Thyroid gland (tissue), 4 donors: ENCODE measurements around the gene NKAP. TPM values are rescaled to one million over a fixed set of nuclear protein-coding genes. Genes with fewer than 3 reads are reported as not detected.
A peak's percentile ranks its signal among the peaks of the same experiment; 100 is the strongest.

Source experiments
- DNase-seq, 2 donors: peaks; one replicate each; pipeline ENCODE4 v3.0.0-alpha.2; 2019
- H3K27ac ChIP-seq, 3 donors: fragments of 200-600 bp; sonication (generic); 1 replicate in 2 of 3; 2 replicates in 1 of 3; pipeline ENCODE4 v1.5.1; 2016 to 2019; ENCODE audit warnings: mild to moderate bottlenecking in 1 of 3, moderate library complexity in 1 of 3
- H3K27me3 ChIP-seq: fragments of 200-600 bp; sonication (generic); one replicate; pipeline ENCODE4 v1.5.1; 2019
- H3K36me3 ChIP-seq, 2 donors: fragments of 200-600 bp; sonication (generic); one replicate each; pipeline ENCODE4 v1.5.1; 2016 to 2019
- H3K4me1 ChIP-seq, 2 donors: fragments of 200-600 bp; sonication (generic); one replicate each; pipeline ENCODE4 v1.5.1; 2017 to 2019
- H3K4me3 ChIP-seq, 3 donors: fragments of 200-600 bp; sonication (generic); replicated peaks in 1 of 3; 1 replicate in 2 of 3; 2 replicates in 1 of 3; pipeline ENCODE4 v1.5.1; 2016; ENCODE audit warnings: mild to moderate bottlenecking in 1 of 3
- H3K9me3 ChIP-seq: fragments of 200-600 bp; sonication (generic); one replicate; pipeline ENCODE4 v1.5.1; 2017
- CTCF ChIP-seq, 6 experiments: fragments of 200-600 bp in 3 of 6; fragments of 450-650 bp in 3 of 6; sonication (generic) in 3 of 6; IDR thresholded peaks; one replicate each; pipeline ENCODE4 v1.5.1; 2016 to 2019; ENCODE audit warnings: antibody characterized with exemption in 6 of 6, mild to moderate bottlenecking in 2 of 6, inconsistent platforms in 1 of 6, moderate library complexity in 1 of 6
- POLR2A ChIP-seq, 2 donors: fragments of 450-650 bp; IDR thresholded peaks; one replicate each; pipeline ENCODE4 v1.6.1; 2017; ENCODE audit warnings: antibody characterized with exemption in 2 of 2, mild to moderate bottlenecking in 2 of 2, moderate library complexity in 1 of 2
- WGBS, 2 donors: methylation state at CpG; one replicate each; pipeline ENCODE4 v1.1.5; 2017; 5-methylcytosine and 5-hydroxymethylcytosine counted together
- intact Hi-C: fragments of 100-400 bp; cut with DNase I; formaldehyde crosslinking; loops from one replicate; pipeline ENCODE4 v1.15.1; 2023
- total RNA-seq, 4 donors: library from RNA; depleted of rRNA; stranded (reverse); fragments of >200 nt; gene quantifications; one replicate each; pipeline ENCODE4 v1.2.3, GENCODE V29; 2016

The NKAP gene
- total RNA-seq: 10 to 100 TPM in 1 of 4 donors, 1 to 10 TPM in 3; 5.9 to 13.7 (median 8.1) TPM

DNA sequence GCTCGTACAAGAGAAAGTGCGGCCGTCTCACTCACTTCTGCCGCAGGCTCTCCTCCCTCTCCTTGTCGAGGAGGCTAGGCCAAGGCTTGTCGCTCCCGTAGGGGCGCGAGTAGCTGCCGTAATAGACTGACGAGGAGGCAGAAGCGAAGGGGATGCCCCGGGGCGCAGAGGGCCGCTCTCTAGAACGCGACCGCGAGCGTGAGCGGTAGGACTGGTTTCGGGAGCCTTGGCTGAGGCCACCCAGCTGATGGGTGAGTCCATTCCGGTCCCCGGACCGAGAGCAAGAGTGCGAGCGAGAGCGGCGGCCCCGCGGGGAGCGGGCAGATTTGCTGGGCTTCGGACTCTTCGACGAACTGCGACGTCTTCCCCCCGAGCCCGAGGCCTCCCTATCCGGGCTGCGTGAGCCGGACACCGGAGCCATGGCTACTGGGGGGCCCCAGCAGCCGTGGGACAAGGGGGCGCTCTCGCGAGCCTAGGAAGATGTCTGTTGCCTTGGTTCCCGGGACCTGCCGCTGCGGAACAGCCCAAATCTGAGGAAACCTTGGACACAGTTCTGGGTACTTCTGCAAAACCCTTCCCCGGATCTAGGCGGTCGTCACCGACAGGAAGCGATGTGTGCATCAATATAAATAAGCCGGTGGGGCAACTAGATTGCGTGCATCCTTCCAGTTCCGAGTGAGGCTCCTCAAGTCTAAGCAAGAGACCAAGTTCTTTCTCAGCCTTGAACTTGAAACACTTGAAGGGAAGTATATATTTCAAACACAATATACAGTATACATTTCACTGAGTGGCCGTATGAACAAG is at the start of gene NKAP:
NKAP (minus strand) TSS at position 567 of the 804 bp plus-strand sequence; CDS start at position 421, 146 bp downstream.
- intact Hi-C loops: no loop called here
- peak in 1 of 2 donors; percentile 62 for TF ChIP-seq POLR2A (IDR thresholded peaks at IDR 0.05)
- no peak for TF ChIP-seq CTCF (IDR thresholded peaks at IDR 0.05)
- 0 to 2% methylated on average over 11 of the region's 59 CpGs for WGBS, 2 donors

GRCh38 chrX:119991005-119991787 is 47.6 kb upstream of the NKAP start:
- Histone ChIP-seq H3K27me3 (peaks cover 11% of the 10 kb centered on the region), H3K36me3 (no peaks in the 10 kb centered on the region), H3K4me3 (peak overlapping the region in 1 of 3 donors; percentile 9), H3K4me1 (peaks cover 0 to 5% of the 10 kb centered on the region in 2 donors), H3K9me3 (no peaks in the 10 kb centered on the region), H3K27ac (no peak overlapping the region)
- WGBS, 2 donors: 0% methylated on average over 15 to 16 of the region's 48 CpGs
- intact Hi-C loops: no loop called here
- TF ChIP-seq POLR2A (IDR thresholded peaks at IDR 0.05) (no peak), CTCF (IDR thresholded peaks at IDR 0.05) (no peak)
- DNase-seq: no peak

More for the DNA sequence above, at the start of gene NKAP:
- DNase-seq: peak; percentile 69 to 73
- no peaks in the 10 kb centered on the region for H3K4me1 ChIP-seq
- H3K27ac ChIP-seq: peak within 1 kb of the TSS; percentile 54 to 76 (median 76)
- no peaks in the 10 kb centered on the region for H3K9me3 ChIP-seq
- no peaks in the 10 kb centered on the region for H3K36me3 ChIP-seq
- no peaks in the 10 kb centered on the region for H3K27me3 ChIP-seq
- peak within 1 kb of the TSS; percentile 30 to 65 (median 53) for H3K4me3 ChIP-seq

GRCh38 chrX:119990556-119991004 is 47.0 kb upstream of the NKAP start:
- H3K36me3 ChIP-seq: no peaks in the 10 kb centered on the region
- H3K4me3 ChIP-seq: peak overlapping the region in 1 of 3 donors; percentile 9
- TF ChIP-seq CTCF (IDR thresholded peaks at IDR 0.05): no peak
- peaks cover 0 to 5% of the 10 kb centered on the region in 2 donors for H3K4me1 ChIP-seq
- H3K9me3 ChIP-seq: no peaks in the 10 kb centered on the region
- no peak for DNase-seq
- 0 to 4% methylated on average over 3 to 5 of the region's 34 CpGs for WGBS, 2 donors
- intact Hi-C loops: no loop called here
- peaks cover 11% of the 10 kb centered on the region for H3K27me3 ChIP-seq
- no peak overlapping the region for H3K27ac ChIP-seq

DNA sequence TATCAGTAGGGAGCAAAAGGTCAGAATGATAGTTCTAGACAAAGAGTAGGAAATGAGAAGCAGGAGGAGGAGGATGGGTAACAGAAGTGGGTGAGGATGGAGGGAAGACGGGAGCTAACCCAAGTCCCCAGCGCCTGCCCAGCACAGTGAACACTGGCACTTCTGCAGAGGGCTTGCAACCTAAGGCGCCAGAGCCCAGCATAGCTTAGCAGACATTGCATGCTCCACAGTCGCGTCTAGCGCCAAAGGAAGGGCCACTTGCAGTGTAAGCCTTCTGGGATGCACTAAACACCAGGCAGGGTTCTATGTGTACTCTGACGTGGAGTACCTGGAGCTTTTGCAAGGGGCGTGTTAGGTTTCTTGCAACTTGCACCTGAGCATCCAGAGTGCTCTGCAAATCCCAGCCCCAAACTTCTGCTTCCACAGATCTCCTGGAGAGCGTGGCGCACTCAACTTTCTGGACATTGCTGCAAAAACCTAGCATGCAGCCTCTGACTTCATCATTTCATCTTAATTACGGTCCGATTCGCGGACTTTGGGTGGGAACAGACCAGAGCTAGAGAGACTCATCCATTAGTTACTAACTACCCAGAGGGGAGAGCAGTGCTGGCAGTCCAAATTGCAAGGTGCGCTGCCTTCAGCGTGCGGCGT is 46.5 kb upstream of the NKAP start:
- WGBS, 2 donors: 1 to 6% methylated on average over 6 to 7 of the region's 18 CpGs
- Histone ChIP-seq H3K9me3 (no peaks in the 10 kb centered on the region), H3K4me1 (peaks cover 0 to 5% of the 10 kb centered on the region in 2 donors), H3K27me3 (peaks cover 11% of the 10 kb centered on the region), H3K36me3 (no peaks in the 10 kb centered on the region), H3K27ac (no peak overlapping the region), H3K4me3 (no peak overlapping the region)
- intact Hi-C loops: no loop called here
- no peak for DNase-seq
- no peak for TF ChIP-seq POLR2A (IDR thresholded peaks at IDR 0.05)
- no peak for TF ChIP-seq CTCF (IDR thresholded peaks at IDR 0.05)
